Ishikawa (cell line): ENCODE results near the gene NRBF2.
A peak's percentile ranks its signal among the peaks of the same experiment; 100 is the strongest.

Experiments
- CEBPB ChIP-seq: IDR thresholded peaks from 2 replicates; pipeline ENCODE4 v1.6.1; 2012
- CREB1 ChIP-seq: IDR thresholded peaks from 2 replicates; pipeline ENCODE4 v1.6.1; 2012; ENCODE audit warnings: low read depth
- EGR1 ChIP-seq: IDR thresholded peaks from 2 replicates; pipeline ENCODE4 v1.6.1; 2012
- EP300 ChIP-seq: IDR thresholded peaks from 2 replicates; pipeline ENCODE4 v1.6.1; 2012; ENCODE audit warnings: borderline replicate concordance
- FOXM1 ChIP-seq: IDR thresholded peaks from 2 replicates; pipeline ENCODE4 v1.6.1; 2012; ENCODE audit warnings: low read depth, borderline replicate concordance
- NFIC ChIP-seq: IDR thresholded peaks from 2 replicates; pipeline ENCODE4 v1.6.1; 2012
- RAD21 ChIP-seq: IDR thresholded peaks from 2 replicates; pipeline ENCODE4 v1.6.1; 2012; ENCODE audit warnings: low read depth
- TAF1 ChIP-seq: IDR thresholded peaks from 2 replicates; pipeline ENCODE4 v1.6.1; 2012; ENCODE audit warnings: low read depth, mild to moderate bottlenecking
- TCF12 ChIP-seq: IDR thresholded peaks from 2 replicates; pipeline ENCODE4 v1.6.1; 2012; ENCODE audit warnings: low read depth
- TEAD4 ChIP-seq: IDR thresholded peaks from 2 replicates; pipeline ENCODE4 v1.6.1; 2012
- USF1 ChIP-seq: IDR thresholded peaks from 2 replicates; pipeline ENCODE4 v1.6.1; 2012
- YY1 ChIP-seq: IDR thresholded peaks from 2 replicates; pipeline ENCODE4 v1.6.1; 2012; ENCODE audit warnings: low read depth
- ZBTB7A ChIP-seq: IDR thresholded peaks from 2 replicates; pipeline ENCODE4 v1.6.1; 2012; ENCODE audit warnings: low read depth
- TF ChIP-seq, protein P1 (sequence below): IDR thresholded peaks from 2 replicates; pipeline ENCODE4 v1.6.1; 2012; ENCODE audit warnings: low read depth, mild to moderate bottlenecking
- TF ChIP-seq, protein P2 (sequence below): IDR thresholded peaks from 2 replicates; pipeline ENCODE4 v1.6.1; 2012

Gene NRBF2

GRCh38 chr10:63156236-63156635, 23.1 kb downstream of the NRBF2 start:
- no peak for TF ChIP-seq ZBTB7A
- TF ChIP-seq EP300, result no peak
- TF ChIP-seq CEBPB, result no peak

GRCh38 chr10:63157845-63158624, 24.9 kb downstream of the NRBF2 start:
- TF ChIP-seq RAD21 (peak; percentile 85), FOXM1 (no peak), EGR1 (no peak), USF1 (no peak), CREB1 (no peak), ZBTB7A (no peak), NFIC (no peak)
- TF ChIP-seq, protein P1, sequence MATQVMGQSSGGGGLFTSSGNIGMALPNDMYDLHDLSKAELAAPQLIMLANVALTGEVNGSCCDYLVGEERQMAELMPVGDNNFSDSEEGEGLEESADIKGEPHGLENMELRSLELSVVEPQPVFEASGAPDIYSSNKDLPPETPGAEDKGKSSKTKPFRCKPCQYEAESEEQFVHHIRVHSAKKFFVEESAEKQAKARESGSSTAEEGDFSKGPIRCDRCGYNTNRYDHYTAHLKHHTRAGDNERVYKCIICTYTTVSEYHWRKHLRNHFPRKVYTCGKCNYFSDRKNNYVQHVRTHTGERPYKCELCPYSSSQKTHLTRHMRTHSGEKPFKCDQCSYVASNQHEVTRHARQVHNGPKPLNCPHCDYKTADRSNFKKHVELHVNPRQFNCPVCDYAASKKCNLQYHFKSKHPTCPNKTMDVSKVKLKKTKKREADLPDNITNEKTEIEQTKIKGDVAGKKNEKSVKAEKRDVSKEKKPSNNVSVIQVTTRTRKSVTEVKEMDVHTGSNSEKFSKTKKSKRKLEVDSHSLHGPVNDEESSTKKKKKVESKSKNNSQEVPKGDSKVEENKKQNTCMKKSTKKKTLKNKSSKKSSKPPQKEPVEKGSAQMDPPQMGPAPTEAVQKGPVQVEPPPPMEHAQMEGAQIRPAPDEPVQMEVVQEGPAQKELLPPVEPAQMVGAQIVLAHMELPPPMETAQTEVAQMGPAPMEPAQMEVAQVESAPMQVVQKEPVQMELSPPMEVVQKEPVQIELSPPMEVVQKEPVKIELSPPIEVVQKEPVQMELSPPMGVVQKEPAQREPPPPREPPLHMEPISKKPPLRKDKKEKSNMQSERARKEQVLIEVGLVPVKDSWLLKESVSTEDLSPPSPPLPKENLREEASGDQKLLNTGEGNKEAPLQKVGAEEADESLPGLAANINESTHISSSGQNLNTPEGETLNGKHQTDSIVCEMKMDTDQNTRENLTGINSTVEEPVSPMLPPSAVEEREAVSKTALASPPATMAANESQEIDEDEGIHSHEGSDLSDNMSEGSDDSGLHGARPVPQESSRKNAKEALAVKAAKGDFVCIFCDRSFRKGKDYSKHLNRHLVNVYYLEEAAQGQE, result no peak

GRCh38 chr10:63161592-63161991, 28.5 kb downstream of the NRBF2 start:
- TF ChIP-seq CREB1 (no peak), TEAD4 (no peak), YY1 (no peak), TAF1 (no peak), ZBTB7A (no peak), EGR1 (no peak), USF1 (no peak), TCF12 (no peak), RAD21 (no peak), CEBPB (no peak), FOXM1 (no peak), EP300 (no peak), NFIC (no peak)
- TF ChIP-seq, protein P2, sequence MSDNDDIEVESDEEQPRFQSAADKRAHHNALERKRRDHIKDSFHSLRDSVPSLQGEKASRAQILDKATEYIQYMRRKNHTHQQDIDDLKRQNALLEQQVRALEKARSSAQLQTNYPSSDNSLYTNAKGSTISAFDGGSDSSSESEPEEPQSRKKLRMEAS, result no peak
- TF ChIP-seq, protein P1, result no peak

- no peak for TF ChIP-seq ZBTB7A
- TF ChIP-seq RAD21, result no peak
- TF ChIP-seq TCF12, result no peak
- TF ChIP-seq TAF1, result no peak
These were observed 31.1 kb downstream of the NRBF2 start for GRCh38 chr10:63164166-63164623.

DNA sequence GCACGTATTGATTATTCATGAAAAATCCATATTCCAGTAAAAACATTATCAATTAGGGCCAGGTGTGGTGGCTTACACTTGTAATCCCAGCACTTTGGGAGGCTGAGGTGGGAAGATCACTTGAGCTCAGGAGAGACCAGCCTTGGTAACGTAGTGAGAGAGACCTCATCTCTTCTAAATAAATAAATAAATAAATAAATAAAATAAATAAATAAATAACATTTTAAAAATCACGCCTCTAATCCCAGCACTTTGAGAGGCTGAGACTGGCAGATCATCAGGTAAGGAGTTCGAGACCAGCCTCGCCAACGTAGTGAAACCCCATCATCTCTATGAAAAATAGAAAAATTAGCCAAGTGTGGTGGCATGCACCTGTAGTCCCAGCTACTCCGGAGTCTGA, 32.1 kb downstream of the NRBF2 start:
- no peak for TF ChIP-seq TEAD4
- TF ChIP-seq CEBPB, result no peak
- TF ChIP-seq, protein P1, result no peak
- no peak for TF ChIP-seq FOXM1
- TF ChIP-seq EGR1, result no peak
- TF ChIP-seq YY1, result no peak
